AG04450 (cell line): ENCODE measurements around the gene SLC9A2. TPM values are rescaled to one million over a fixed set of nuclear protein-coding genes. Genes with fewer than 3 reads are reported as not detected.

Source experiments
- CTCF ChIA-PET: fragments of 300-600, 350-600 bp; formaldehyde crosslinking; extraction: SDS; loops from one replicate; lab custom pipeline; 2022; ENCODE audit warnings: antibody characterized with exemption, inconsistent platforms; lab: Charles Lee
- POLR2A ChIA-PET: fragments of 350-600 bp; formaldehyde crosslinking; extraction: SDS; loops from one replicate; lab custom pipeline; 2021; ENCODE audit warnings: antibody characterized with exemption, inconsistent platforms; lab: Yijun Ruan, JAX
- DNase-seq: peaks from one replicate; pipeline ENCODE4 v3.0.0-alpha.2; 2011; ENCODE audit warnings: low read depth, low spot score
- H3K27ac ChIP-seq: one replicate; pipeline ENCODE4 v1.5.1; 2012; ENCODE audit warnings: low read depth, low read length, control low read depth
- H3K27me3 ChIP-seq: one replicate; pipeline ENCODE4 v1.6.0; 2012; ENCODE audit warnings: low read length; ENCODE audit not compliant: control insufficient read depth, insufficient read depth
- H3K4me3 ChIP-seq: 2 replicates; pipeline ENCODE4 v1.5.1; 2011; ENCODE audit warnings: mild to moderate bottlenecking, low read depth, low read length, control low read depth
- H3K9me3 ChIP-seq: 2 replicates; pipeline ENCODE4 v1.5.1; 2012; ENCODE audit warnings: low read length; ENCODE audit not compliant: control insufficient read depth, insufficient read depth
- CTCF ChIP-seq: IDR thresholded peaks from 2 replicates; pipeline ENCODE4 v1.5.1; 2011; ENCODE audit warnings: low read depth, low read length, control low read depth, inconsistent platforms
- polyA plus RNA-seq: library from polyadenylated mRNA; depleted of rRNA; stranded (reverse); fragments of >200 nt; gene quantifications from 2 replicates; pipeline ENCODE4 v1.2.3, GENCODE V29; 2011

The SLC9A2 gene
- polyA plus RNA-seq, 1 experiment, result not detected

- CTCF ChIA-PET, result interaction anchor here (0.6 kb wide), 1 partner anchor 45 kb away, joined by 4 read pairs; no protein-coding TSS in a partner anchor
These were observed 89.7 kb downstream of the SLC9A2 start for GRCh38 chr2:102708847-102709559.

GRCh38 chr2:102717308-102718018, 98.1 kb downstream of the SLC9A2 start:
- TF ChIP-seq CTCF, result no peak
- Histone ChIP-seq H3K27me3 (no peaks in the 10 kb centered on the region), H3K4me3 (no peak overlapping the region), H3K9me3 (no peaks in the 10 kb centered on the region; the same call in 1 of the 2 replicates), H3K27ac (no peak overlapping the region)
- no peak for DNase-seq
- POLR2A ChIA-PET, result no interaction called here
- CTCF ChIA-PET, result interaction anchor here (1.2 kb wide), 1 partner anchor 37 kb away, joined by 6 read pairs; no protein-coding TSS in a partner anchor

More at GRCh38 chr2:102708847-102709559, 89.7 kb downstream of the SLC9A2 start:
- Histone ChIP-seq H3K27ac (no peak overlapping the region), H3K27me3 (peaks cover 3% of the 10 kb centered on the region), H3K9me3 (no peaks in the 10 kb centered on the region), H3K4me3 (no peak overlapping the region)
- no peak for TF ChIP-seq CTCF
- no peak for DNase-seq
- POLR2A ChIA-PET, result no interaction called here

GRCh38 chr2:102718387-102719316, 99.3 kb downstream of the SLC9A2 start:
- no peak overlapping the region for H3K4me3 ChIP-seq
- no peak for TF ChIP-seq CTCF
- H3K9me3 ChIP-seq, result no peaks in the 10 kb centered on the region; the same call in 1 of the 2 replicates
- ChIA-PET CTCF (interaction anchor here (1.2 kb wide), 1 partner anchor 36 kb away, joined by 6 read pairs; no protein-coding TSS in a partner anchor), POLR2A (no interaction called here)
- H3K27me3 ChIP-seq, result no peaks in the 10 kb centered on the region
- H3K27ac ChIP-seq, result no peak overlapping the region
- DNase-seq, result no peak

GRCh38 chr2:102724016-102724490, 104.7 kb downstream of the SLC9A2 start:
- no peaks in the 10 kb centered on the region for H3K27me3 ChIP-seq
- no peak overlapping the region for H3K27ac ChIP-seq
- TF ChIP-seq CTCF, result no peak
- no peak for DNase-seq
- no peaks in the 10 kb centered on the region for H3K9me3 ChIP-seq
- H3K4me3 ChIP-seq, result no peak overlapping the region
- ChIA-PET POLR2A (no interaction called here), CTCF (no interaction called here)
